RWPE2 (cell line): ENCODE data around the gene LRRC61.

Experiments used
- ATAC-seq: fragments of 200-7000 bp; cut with Tn5 transposase; 3 replicates; pipeline ENCODE4 v1.9.1; 2021; ENCODE audit warnings: low read depth
- DNase-seq: peaks from one replicate; pipeline ENCODE4 v3.0.0-alpha.2; 2020; ENCODE audit warnings: low spot score
- H3K27ac ChIP-seq: fragments of 450-650 bp; 2 replicates; pipeline ENCODE4 v1.5.1; 2017; ENCODE audit warnings: mild to moderate bottlenecking; ENCODE audit not compliant: poor library complexity, severe bottlenecking
- H3K27me3 ChIP-seq: fragments of 250-450 bp; sonication (Bioruptor Pico); 2 replicates; pipeline ENCODE4 v1.5.1; 2021; ENCODE audit warnings: mild to moderate bottlenecking, moderate library complexity; ENCODE audit not compliant: insufficient read depth, poor library complexity, severe bottlenecking
- H3K36me3 ChIP-seq: fragments of 250-450 bp; sonication (Bioruptor Pico); 2 replicates; pipeline ENCODE4 v1.5.1; 2020; ENCODE audit warnings: low read depth, mild to moderate bottlenecking, moderate library complexity
- H3K4me1 ChIP-seq: fragments of 250-450 bp; sonication (Bioruptor Pico); 2 replicates; pipeline ENCODE4 v1.5.1; 2021; ENCODE audit warnings: mild to moderate bottlenecking, moderate library complexity; ENCODE audit not compliant: insufficient read depth, poor library complexity, severe bottlenecking
- H3K4me3 ChIP-seq: fragments of 250-450 bp; sonication (Bioruptor Pico); 2 replicates; pipeline ENCODE4 v1.5.1; 2021; ENCODE audit warnings: mild to moderate bottlenecking, moderate library complexity; ENCODE audit not compliant: severe bottlenecking
- H3K9me3 ChIP-seq: fragments of 250-450 bp; sonication (Bioruptor Pico); 2 replicates; pipeline ENCODE4 v1.5.1; 2021; ENCODE audit warnings: mild to moderate bottlenecking, moderate library complexity; ENCODE audit not compliant: severe bottlenecking
- CTCF ChIP-seq: fragments of 450-650 bp; IDR thresholded peaks from one replicate; pipeline ENCODE4 v1.5.1; 2017; ENCODE audit warnings: mild to moderate bottlenecking, moderate library complexity; ENCODE audit not compliant: poor library complexity, severe bottlenecking

Gene LRRC61

DNA sequence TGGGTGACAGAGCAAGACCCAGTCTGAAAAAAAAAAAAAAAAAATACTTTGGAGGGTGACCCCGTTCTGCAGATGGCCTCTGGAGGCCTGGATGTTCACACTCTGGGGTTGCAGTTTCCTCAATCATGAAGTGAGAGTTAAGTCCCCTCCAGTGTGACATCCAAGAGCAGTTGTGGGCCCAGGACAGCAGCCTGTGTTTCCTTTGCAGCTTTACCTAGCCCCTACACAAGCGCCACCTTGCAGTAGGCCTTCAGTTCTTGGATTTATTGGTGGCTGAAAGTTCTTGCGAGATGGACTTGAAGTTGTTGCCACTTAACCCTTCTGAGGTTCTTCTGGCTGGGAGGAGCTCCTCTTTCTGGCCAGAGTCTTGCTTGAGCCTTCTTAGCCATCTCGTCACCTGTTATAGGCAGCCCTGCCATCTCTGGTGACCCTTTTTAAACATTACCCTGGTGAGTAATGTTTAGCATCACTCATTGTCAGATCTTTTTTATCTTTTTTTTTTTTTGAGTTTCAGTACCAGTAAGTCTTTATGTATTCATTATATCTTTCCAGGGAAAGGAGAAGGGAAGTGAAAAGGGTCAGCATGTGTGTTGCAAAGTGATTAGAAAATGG is 3.6 kb downstream of the LRRC61 start:
- Histone ChIP-seq H3K27ac (no peak overlapping the region), H3K36me3 (peaks cover 30% of the 10 kb centered on the region)
- no peak for ATAC-seq

GRCh38 chr7:150327308-150327707 is 4.2 kb downstream of the LRRC61 start:
- DNase-seq (no peak), ATAC-seq (no peak)
- Histone ChIP-seq H3K27ac (no peak overlapping the region), H3K36me3 (peaks cover 30% of the 10 kb centered on the region), H3K9me3 (no peaks in the 10 kb centered on the region), H3K27me3 (no peaks in the 10 kb centered on the region), H3K4me3 (no peak overlapping the region), H3K4me1 (peaks cover 6% of the 10 kb centered on the region)
- no peak for TF ChIP-seq CTCF

More for the DNA sequence above, 3.6 kb downstream of the LRRC61 start:
- H3K9me3 ChIP-seq = no peaks in the 10 kb centered on the region
- no peak for DNase-seq
- H3K4me1 ChIP-seq = peaks cover 7% of the 10 kb centered on the region
- H3K27me3 ChIP-seq = no peaks in the 10 kb centered on the region
- TF ChIP-seq CTCF = no peak
- no peak overlapping the region for H3K4me3 ChIP-seq

GRCh38 chr7:150329331-150330120 is 6.4 kb downstream of the LRRC61 start:
- no peaks in the 10 kb centered on the region for H3K27me3 ChIP-seq
- TF ChIP-seq CTCF = no peak
- peaks cover 3% of the 10 kb centered on the region for H3K4me1 ChIP-seq
- H3K36me3 ChIP-seq = peaks cover 30% of the 10 kb centered on the region
- ATAC-seq (no peak), DNase-seq (no peak)
- H3K4me3 ChIP-seq = no peak overlapping the region
- H3K27ac ChIP-seq = no peak overlapping the region
- H3K9me3 ChIP-seq = no peaks in the 10 kb centered on the region

- Histone ChIP-seq H3K4me1 (no peaks in the 10 kb centered on the region), H3K4me3 (no peak overlapping the region), H3K27me3 (no peaks in the 10 kb centered on the region), H3K27ac (no peak overlapping the region), H3K36me3 (peaks cover 28% of the 10 kb centered on the region), H3K9me3 (no peaks in the 10 kb centered on the region)
- ATAC-seq (no peak), DNase-seq (no peak)
- no peak for TF ChIP-seq CTCF
These were observed 7.2 kb downstream of the LRRC61 start for GRCh38 chr7:150330211-150330885.
